Stomach (tissue), 4 donors: ENCODE results near the gene KIF18B.

Experiments
- EP300 ChIP-seq: sonication (generic); formaldehyde crosslinking; IDR thresholded peaks from one replicate; pipeline ENCODE4 v1.6.1; 2017; ENCODE audit warnings: antibody characterized with exemption
- TF ChIP-seq, protein P1 (sequence below), 7 experiments: fragments of 450-650 bp in 4 of 7; fragments of 200-600 bp in 3 of 7; sonication (generic) in 3 of 7; IDR thresholded peaks; one replicate each; pipeline ENCODE4 v1.5.1; 2016 to 2019; ENCODE audit warnings: antibody characterized with exemption in 7 of 7, control low read depth in 2 of 7, mild to moderate bottlenecking in 1 of 7

GRCh38 chr17:44928136-44928535 is 19.4 kb downstream of the KIF18B start:
- no peak for TF ChIP-seq EP300
- TF ChIP-seq, protein P1, sequence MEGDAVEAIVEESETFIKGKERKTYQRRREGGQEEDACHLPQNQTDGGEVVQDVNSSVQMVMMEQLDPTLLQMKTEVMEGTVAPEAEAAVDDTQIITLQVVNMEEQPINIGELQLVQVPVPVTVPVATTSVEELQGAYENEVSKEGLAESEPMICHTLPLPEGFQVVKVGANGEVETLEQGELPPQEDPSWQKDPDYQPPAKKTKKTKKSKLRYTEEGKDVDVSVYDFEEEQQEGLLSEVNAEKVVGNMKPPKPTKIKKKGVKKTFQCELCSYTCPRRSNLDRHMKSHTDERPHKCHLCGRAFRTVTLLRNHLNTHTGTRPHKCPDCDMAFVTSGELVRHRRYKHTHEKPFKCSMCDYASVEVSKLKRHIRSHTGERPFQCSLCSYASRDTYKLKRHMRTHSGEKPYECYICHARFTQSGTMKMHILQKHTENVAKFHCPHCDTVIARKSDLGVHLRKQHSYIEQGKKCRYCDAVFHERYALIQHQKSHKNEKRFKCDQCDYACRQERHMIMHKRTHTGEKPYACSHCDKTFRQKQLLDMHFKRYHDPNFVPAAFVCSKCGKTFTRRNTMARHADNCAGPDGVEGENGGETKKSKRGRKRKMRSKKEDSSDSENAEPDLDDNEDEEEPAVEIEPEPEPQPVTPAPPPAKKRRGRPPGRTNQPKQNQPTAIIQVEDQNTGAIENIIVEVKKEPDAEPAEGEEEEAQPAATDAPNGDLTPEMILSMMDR (IDR thresholded peaks at IDR 0.05): no peak
